Karpas-422 (cell line): ENCODE results near the gene DNHD1. TPM values are rescaled to one million over a fixed set of nuclear protein-coding genes. Genes with fewer than 3 reads are reported as not detected.

ENCODE experiments used
- DNase-seq: peaks from one replicate; pipeline ENCODE4 v3.0.0-alpha.2; 2015
- H2AFZ ChIP-seq: fragments of 200-600 bp; sonication (generic); 2 replicates; pipeline ENCODE4 v1.6.1; 2014; ENCODE audit warnings: antibody characterized with exemption, low read length, mixed read lengths
- H3K27ac ChIP-seq: fragments of 200-600 bp; sonication (generic); 2 replicates; pipeline ENCODE4 v1.5.1; 2014; ENCODE audit warnings: mild to moderate bottlenecking, low read length, moderate library complexity
- H3K27me3 ChIP-seq: fragments of 200-600 bp; sonication (generic); 2 replicates; pipeline ENCODE4 v1.6.1; 2014; ENCODE audit warnings: low read length, mixed read lengths
- H3K36me3 ChIP-seq: fragments of 200-600 bp; sonication (generic); 2 replicates; pipeline ENCODE4 v1.6.1; 2014; ENCODE audit warnings: low read length, mixed read lengths; ENCODE audit not compliant: insufficient read depth
- H3K4me1 ChIP-seq: fragments of 200-600 bp; sonication (generic); 2 replicates; pipeline ENCODE4 v1.6.1; 2014; ENCODE audit warnings: mild to moderate bottlenecking, low read length, mixed read lengths
- H3K4me2 ChIP-seq: fragments of 200-600 bp; sonication (generic); 2 replicates; pipeline ENCODE4 v1.6.1; 2014; ENCODE audit warnings: low read length, low read depth, mild to moderate bottlenecking; ENCODE audit not compliant: poor library complexity, severe bottlenecking
- H3K4me3 ChIP-seq: fragments of 200-600 bp; sonication (generic); 2 replicates; pipeline ENCODE4 v1.5.1; 2014; ENCODE audit warnings: mild to moderate bottlenecking, antibody characterized with exemption, low read length, mixed read lengths
- H3K79me2 ChIP-seq: fragments of 200-600 bp; sonication (generic); 2 replicates; pipeline ENCODE4 v1.6.1; 2014; ENCODE audit warnings: mild to moderate bottlenecking, low read length, mixed read lengths
- H3K9ac ChIP-seq: fragments of 200-600 bp; sonication (generic); 2 replicates; pipeline ENCODE4 v1.6.0; 2014; ENCODE audit warnings: low read length
- H3K9me2 ChIP-seq: fragments of 200-600 bp; sonication (generic), shearing (Covaris generic); replicated peaks from 2 replicates; pipeline ENCODE4 v1.6.0; 2014; ENCODE audit warnings: mild to moderate bottlenecking, low read length, moderate library complexity; ENCODE audit not compliant: insufficient read depth
- H3K9me3 ChIP-seq: fragments of 300-700, 200-600 bp; sonication (generic); 2 replicates; pipeline ENCODE4 v1.6.1; 2014; ENCODE audit warnings: low read length, mixed read lengths
- H4K20me1 ChIP-seq: fragments of 200-600 bp; sonication (generic); 2 replicates; pipeline ENCODE4 v1.6.1; 2014; ENCODE audit warnings: mild to moderate bottlenecking, antibody characterized with exemption, low read length, low read depth; ENCODE audit not compliant: insufficient read depth
- total RNA-seq: library from RNA; depleted of rRNA; stranded (reverse); fragments of >200 nt; shearing (Covaris generic); gene quantifications from 2 replicates; pipeline ENCODE4 v1.2.3, GENCODE V29; 2014; ENCODE audit warnings: low replicate concordance

The DNHD1 gene
- total RNA-seq, 1 experiment from 2014 or later = 40.3 TPM

DNA sequence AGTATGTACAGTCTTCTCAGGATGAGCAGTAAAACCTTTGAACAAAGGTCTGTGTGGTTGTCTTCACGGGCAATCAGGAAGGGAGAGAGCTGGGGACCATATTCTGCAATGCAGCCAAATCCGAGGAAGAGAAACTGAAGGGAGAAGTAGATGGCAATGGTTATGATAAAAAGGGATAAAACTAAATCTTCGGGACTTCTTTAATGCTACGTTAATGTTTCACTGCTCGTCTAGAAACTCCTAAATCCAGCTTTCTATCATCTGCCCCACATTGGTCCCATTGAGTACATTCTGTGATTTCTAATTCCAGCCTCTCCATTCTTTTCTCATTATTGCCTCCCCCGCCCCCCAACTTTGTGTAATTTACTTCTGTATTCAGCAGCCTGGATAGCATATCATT is 14.1 kb upstream of the DNHD1 start:
- Histone ChIP-seq H2AFZ (no peak overlapping the region), H3K9ac (0 out of 2 replicates have a peak overlapping the region, but pooled peaks have one; percentile 97), H3K36me3 (peaks cover 42% of the 10 kb centered on the region), H3K4me3 (peak overlapping the region; percentile 92), H3K4me1 (peaks cover 21% of the 10 kb centered on the region), H3K4me2 (peak overlapping the region; percentile 88), H3K79me2 (peaks cover 56% of the 10 kb centered on the region), H3K9me2 (no peaks in the 10 kb centered on the region), H3K9me3 (no peaks in the 10 kb centered on the region), H3K27me3 (no peaks in the 10 kb centered on the region), H4K20me1 (peaks cover 15% of the 10 kb centered on the region), H3K27ac (no peak overlapping the region)
- no peak for DNase-seq

- H4K20me1 ChIP-seq = peaks cover 15% of the 10 kb centered on the region
- no peak overlapping the region for H3K9ac ChIP-seq
- H2AFZ ChIP-seq = no peak overlapping the region
- DNase-seq = no peak
- no peaks in the 10 kb centered on the region for H3K27me3 ChIP-seq
- peaks cover 40% of the 10 kb centered on the region for H3K36me3 ChIP-seq
- H3K4me2 ChIP-seq = no peak overlapping the region
- H3K9me3 ChIP-seq = no peaks in the 10 kb centered on the region
- H3K79me2 ChIP-seq = peaks cover 40% of the 10 kb centered on the region
- no peak overlapping the region for H3K4me3 ChIP-seq
- no peaks in the 10 kb centered on the region for H3K9me2 ChIP-seq
- no peak overlapping the region for H3K27ac ChIP-seq
- H3K4me1 ChIP-seq = peaks cover 11% of the 10 kb centered on the region
Observed at GRCh38 chr11:6485661-6486060, 11.4 kb upstream of the DNHD1 start.

GRCh38 chr11:6486256-6486655 is 10.8 kb upstream of the DNHD1 start:
- Histone ChIP-seq H4K20me1 (peaks cover 15% of the 10 kb centered on the region; the same call in 1 of the 2 replicates), H3K27me3 (no peaks in the 10 kb centered on the region), H3K9me3 (no peaks in the 10 kb centered on the region), H3K27ac (no peak overlapping the region), H3K4me3 (no peak overlapping the region), H3K36me3 (peaks cover 40% of the 10 kb centered on the region), H3K79me2 (peaks cover 35% of the 10 kb centered on the region), H3K9me2 (no peaks in the 10 kb centered on the region), H3K4me2 (no peak overlapping the region), H3K9ac (no peak overlapping the region), H3K4me1 (peaks cover 11% of the 10 kb centered on the region), H2AFZ (no peak overlapping the region)
- no peak for DNase-seq

DNA sequence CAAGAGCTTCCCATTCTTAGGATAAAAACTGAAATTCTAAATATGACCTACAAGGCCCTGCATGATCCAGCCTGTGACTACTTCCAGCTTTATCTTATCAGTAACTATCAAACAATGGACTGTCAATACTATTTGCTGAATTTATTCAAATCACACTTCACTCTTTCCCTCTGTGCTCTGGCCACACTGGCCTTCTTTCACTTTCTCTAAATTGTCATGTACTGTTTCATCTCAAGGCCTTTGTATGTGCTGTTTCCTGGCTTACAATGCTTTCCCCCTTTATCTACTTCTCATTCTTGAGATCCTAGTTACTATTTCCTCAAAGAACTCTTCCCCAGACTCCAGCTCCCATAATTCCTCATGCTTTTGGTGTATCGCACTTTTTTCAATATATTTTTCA is 10.1 kb upstream of the DNHD1 start:
- H2AFZ ChIP-seq = no peak overlapping the region
- H3K27ac ChIP-seq = no peak overlapping the region
- no peaks in the 10 kb centered on the region for H3K9me2 ChIP-seq
- H3K4me3 ChIP-seq = no peak overlapping the region
- H3K36me3 ChIP-seq = peaks cover 44% of the 10 kb centered on the region
- H4K20me1 ChIP-seq = peaks cover 9% of the 10 kb centered on the region; the same call in 1 of the 2 replicates
- H3K4me1 ChIP-seq = peaks cover 11% of the 10 kb centered on the region
- DNase-seq = no peak
- H3K79me2 ChIP-seq = peaks cover 28% of the 10 kb centered on the region
- H3K9me3 ChIP-seq = no peaks in the 10 kb centered on the region
- no peak overlapping the region for H3K9ac ChIP-seq
- H3K27me3 ChIP-seq = no peaks in the 10 kb centered on the region
- H3K4me2 ChIP-seq = no peak overlapping the region

GRCh38 chr11:6488342-6488741 is 8.7 kb upstream of the DNHD1 start:
- peaks cover 14% of the 10 kb centered on the region for H3K79me2 ChIP-seq
- H2AFZ ChIP-seq = no peak overlapping the region
- H3K4me3 ChIP-seq = no peak overlapping the region
- H3K4me2 ChIP-seq = no peak overlapping the region
- no peaks in the 10 kb centered on the region for H4K20me1 ChIP-seq
- no peaks in the 10 kb centered on the region for H3K9me2 ChIP-seq
- peaks cover 32% of the 10 kb centered on the region for H3K36me3 ChIP-seq
- H3K9ac ChIP-seq = no peak overlapping the region
- H3K9me3 ChIP-seq = no peaks in the 10 kb centered on the region
- no peaks in the 10 kb centered on the region for H3K4me1 ChIP-seq
- no peak overlapping the region for H3K27ac ChIP-seq
- no peak for DNase-seq
- no peaks in the 10 kb centered on the region for H3K27me3 ChIP-seq

DNA sequence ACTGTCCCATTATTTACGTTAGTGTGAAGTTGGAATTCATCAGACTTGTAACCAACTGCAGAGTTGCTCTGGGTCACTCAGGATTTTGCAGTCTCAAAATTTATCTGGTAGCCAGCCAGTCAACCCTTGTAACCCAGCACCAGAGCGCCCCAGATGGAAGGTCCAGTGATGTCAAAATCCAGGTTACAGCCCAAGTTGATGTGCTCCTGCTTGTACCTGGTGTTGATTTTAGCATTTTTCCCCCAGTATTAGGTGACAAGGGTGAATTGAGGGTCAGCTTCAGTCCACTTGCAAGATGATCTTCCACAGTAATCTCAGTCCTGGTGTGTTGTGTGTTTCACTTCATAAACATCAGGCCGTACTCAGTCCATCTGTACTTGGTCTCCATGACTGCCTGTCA is 8.3 kb upstream of the DNHD1 start:
- H3K9me2 ChIP-seq = no peaks in the 10 kb centered on the region
- H3K4me1 ChIP-seq = no peaks in the 10 kb centered on the region
- H3K27me3 ChIP-seq = no peaks in the 10 kb centered on the region
- H3K36me3 ChIP-seq = peaks cover 28% of the 10 kb centered on the region
- peaks cover 9% of the 10 kb centered on the region; the same call in 1 of the 2 replicates for H3K79me2 ChIP-seq
- H3K9me3 ChIP-seq = no peaks in the 10 kb centered on the region
- H2AFZ ChIP-seq = no peak overlapping the region
- no peak for DNase-seq
- no peak overlapping the region for H3K4me2 ChIP-seq
- H3K4me3 ChIP-seq = no peak overlapping the region
- no peak overlapping the region for H3K9ac ChIP-seq
- no peaks in the 10 kb centered on the region for H4K20me1 ChIP-seq
- no peak overlapping the region for H3K27ac ChIP-seq

GRCh38 chr11:6489306-6489705 is 7.8 kb upstream of the DNHD1 start:
- H3K4me2 ChIP-seq = no peak overlapping the region
- peaks cover 26% of the 10 kb centered on the region for H3K36me3 ChIP-seq
- no peak overlapping the region for H3K27ac ChIP-seq

GRCh38 chr11:6498121-6498520 is 1.0 kb downstream of the DNHD1 start:
- no peaks in the 10 kb centered on the region for H3K36me3 ChIP-seq
- no peaks in the 10 kb centered on the region for H3K79me2 ChIP-seq
- no peak overlapping the region for H3K9ac ChIP-seq

More at GRCh38 chr11:6489306-6489705, 7.8 kb upstream of the DNHD1 start:
- peaks cover 8% of the 10 kb centered on the region; the same call in 1 of the 2 replicates for H3K79me2 ChIP-seq
- no peaks in the 10 kb centered on the region for H3K9me2 ChIP-seq
- no peaks in the 10 kb centered on the region for H3K4me1 ChIP-seq
- no peak overlapping the region for H3K4me3 ChIP-seq
- no peak for DNase-seq
- H4K20me1 ChIP-seq = no peaks in the 10 kb centered on the region
- H3K9ac ChIP-seq = no peak overlapping the region
- no peaks in the 10 kb centered on the region for H3K27me3 ChIP-seq
- no peak overlapping the region for H2AFZ ChIP-seq
- no peaks in the 10 kb centered on the region for H3K9me3 ChIP-seq

DNA sequence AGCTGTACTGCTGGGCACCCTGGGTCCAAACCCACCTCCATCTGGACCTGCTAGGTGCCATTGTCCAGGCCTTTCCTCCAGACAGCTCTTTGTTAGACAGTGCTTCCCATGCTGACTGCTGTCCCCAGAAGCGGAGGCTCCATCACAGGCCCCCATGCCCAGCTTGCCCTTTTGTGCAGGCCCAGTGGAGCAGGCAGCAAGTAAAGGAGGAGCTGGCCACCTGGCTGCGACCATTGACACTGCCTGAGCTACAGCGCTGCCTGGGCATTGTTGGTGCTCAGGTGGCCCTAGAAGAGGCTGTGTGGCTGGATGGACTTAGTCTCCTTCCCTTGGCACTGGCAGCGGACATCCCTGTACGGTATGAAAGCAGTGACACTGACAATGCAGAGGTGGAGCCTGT is 1.5 kb downstream of the DNHD1 start:
- Histone ChIP-seq H3K79me2 (no peaks in the 10 kb centered on the region), H3K27me3 (no peaks in the 10 kb centered on the region), H3K9me3 (no peaks in the 10 kb centered on the region), H2AFZ (no peak overlapping the region), H3K4me1 (no peaks in the 10 kb centered on the region), H3K36me3 (no peaks in the 10 kb centered on the region), H4K20me1 (no peaks in the 10 kb centered on the region), H3K27ac (no peak overlapping the region), H3K4me2 (no peak overlapping the region), H3K9me2 (no peaks in the 10 kb centered on the region), H3K4me3 (no peak overlapping the region), H3K9ac (no peak overlapping the region)
- DNase-seq = no peak

More at GRCh38 chr11:6498121-6498520, 1.0 kb downstream of the DNHD1 start:
- Histone ChIP-seq H3K9me3 (no peaks in the 10 kb centered on the region), H3K27ac (no peak overlapping the region), H3K4me2 (no peak overlapping the region), H2AFZ (no peak overlapping the region), H3K27me3 (no peaks in the 10 kb centered on the region), H3K4me1 (no peaks in the 10 kb centered on the region), H4K20me1 (no peaks in the 10 kb centered on the region), H3K4me3 (no peak overlapping the region), H3K9me2 (no peaks in the 10 kb centered on the region)
- no peak for DNase-seq
